OCI-LY7 (cell line): Measurements from ENCODE around the gene FGF1.

ENCODE experiments used
- EZH2phosphoT487 ChIP-seq: fragments of 200-600 bp; sonication (generic); IDR thresholded peaks from 2 replicates; pipeline ENCODE4 v1.6.1; 2018; ENCODE audit warnings: low read depth, borderline replicate concordance, mild to moderate bottlenecking, mixed run types, antibody characterized with exemption, low read length, moderate library complexity, mixed read lengths
- TF ChIP-seq, protein P1 (sequence below): fragments of 200-600 bp; sonication (generic); conservative IDR thresholded peaks from 2 replicates; pipeline ENCODE4 v1.5.1; 2014; ENCODE audit warnings: mild to moderate bottlenecking, antibody characterized with exemption, low read length, moderate library complexity, mixed read lengths

DNA sequence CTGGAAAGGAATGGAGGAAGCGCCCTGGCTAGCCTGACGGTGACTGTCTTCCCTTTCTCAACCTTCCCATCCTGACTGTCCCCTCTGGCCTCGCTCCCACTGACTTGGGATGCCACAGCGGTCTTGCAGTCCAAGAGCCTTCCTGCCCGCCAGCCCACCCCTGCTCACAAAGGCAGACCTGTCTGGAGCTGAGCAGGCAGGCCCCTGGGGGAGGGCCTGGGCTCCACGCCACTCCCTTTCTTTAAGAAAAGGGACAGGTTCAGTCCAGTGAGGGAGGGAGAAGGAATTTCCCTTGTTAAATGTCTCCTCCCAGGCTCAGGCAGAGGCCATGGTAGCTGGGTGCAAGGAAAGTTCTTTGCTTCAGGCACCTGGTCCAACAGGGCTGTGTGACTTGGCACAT lies 18.1 kb downstream of the FGF1 start:
- TF ChIP-seq, protein P1, sequence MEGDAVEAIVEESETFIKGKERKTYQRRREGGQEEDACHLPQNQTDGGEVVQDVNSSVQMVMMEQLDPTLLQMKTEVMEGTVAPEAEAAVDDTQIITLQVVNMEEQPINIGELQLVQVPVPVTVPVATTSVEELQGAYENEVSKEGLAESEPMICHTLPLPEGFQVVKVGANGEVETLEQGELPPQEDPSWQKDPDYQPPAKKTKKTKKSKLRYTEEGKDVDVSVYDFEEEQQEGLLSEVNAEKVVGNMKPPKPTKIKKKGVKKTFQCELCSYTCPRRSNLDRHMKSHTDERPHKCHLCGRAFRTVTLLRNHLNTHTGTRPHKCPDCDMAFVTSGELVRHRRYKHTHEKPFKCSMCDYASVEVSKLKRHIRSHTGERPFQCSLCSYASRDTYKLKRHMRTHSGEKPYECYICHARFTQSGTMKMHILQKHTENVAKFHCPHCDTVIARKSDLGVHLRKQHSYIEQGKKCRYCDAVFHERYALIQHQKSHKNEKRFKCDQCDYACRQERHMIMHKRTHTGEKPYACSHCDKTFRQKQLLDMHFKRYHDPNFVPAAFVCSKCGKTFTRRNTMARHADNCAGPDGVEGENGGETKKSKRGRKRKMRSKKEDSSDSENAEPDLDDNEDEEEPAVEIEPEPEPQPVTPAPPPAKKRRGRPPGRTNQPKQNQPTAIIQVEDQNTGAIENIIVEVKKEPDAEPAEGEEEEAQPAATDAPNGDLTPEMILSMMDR, result no peak
- no peak for TF ChIP-seq EZH2phosphoT487
